ENCODE results near the gene DCX. TPM values are rescaled to one million over a fixed set of nuclear protein-coding genes. Genes with fewer than 3 reads are reported as not detected.

Gene DCX
- total and polyA plus RNA-seq, 9 of the 15 experiments (the other 6 are each of a cell fraction or from before 2014, with no cell fraction given): not detected

DNA sequence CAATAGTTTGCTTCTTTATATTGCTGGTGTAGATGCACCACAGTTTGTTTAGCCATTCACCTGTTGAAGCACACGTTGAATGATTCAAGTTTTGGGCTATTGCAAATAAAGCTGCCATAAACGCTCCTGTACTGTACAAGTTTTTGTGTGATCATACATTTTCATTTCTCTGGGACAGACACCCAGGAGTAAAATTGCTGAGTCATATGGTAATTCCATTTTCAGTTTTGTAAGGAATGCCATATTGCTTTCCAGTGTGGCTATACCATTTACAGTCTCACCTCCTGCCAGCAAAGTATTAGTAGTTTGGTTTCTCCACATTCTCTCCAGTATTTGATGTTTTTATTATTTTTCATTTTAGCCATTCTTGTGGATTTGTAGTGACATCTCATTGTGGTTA, 109.7 kb downstream of the DCX start:
- 0% methylated on average over 2 of the region's 2 CpGs for WGBS (ENCODE audit: insufficient coverage, low coverage, missing lambda C conversion rate)
- ATAC-seq (no peak), FAIRE-seq (no peak), DNase-seq (ENCODE audit: extremely low read depth in 1 of 4, low spot score in 3 of 4) (no peak)
- no peaks in the 10 kb centered on the region for H3K9me3 ChIP-seq (replicated peaks; ENCODE audit: control insufficient read depth, insufficient read depth, low read depth, low read length)
- H3K9ac ChIP-seq (ENCODE audit: insufficient read depth in 1 of 2, low read depth in 2 of 2, low read length in 2 of 2): no peak overlapping the region
- no peak overlapping the region for H3K27ac ChIP-seq (ENCODE audit: extremely low read depth, low read depth, low read length)
- intact Hi-C loops (cut with micrococcal nuclease): no loop called here
- no peak overlapping the region for H2AFZ ChIP-seq (ENCODE audit: low read depth, low read length)
- in situ Hi-C loops (cut with MboI): no loop called here
- no TSS peak for BruUV-seq (replicated peaks)
- H3K4me2 ChIP-seq (ENCODE audit: insufficient read depth, low read length): no peak overlapping the region
- no peaks in the 10 kb centered on the region for H3K27me3 ChIP-seq (ENCODE audit: control insufficient read depth in 2 of 2, insufficient read depth in 2 of 2, low read length in 2 of 2)
- no peaks in the 10 kb centered on the region for H3K4me1 ChIP-seq (replicated peaks in 1 of 2; ENCODE audit: control insufficient read depth in 2 of 2, insufficient read depth in 2 of 2, low read length in 2 of 2)
- ChIA-PET POLR2A (no interaction called here), CTCF (ENCODE audit: low intra/inter-chr PET ratio) (no interaction called here)
- H4K20me1 ChIP-seq (replicated peaks; ENCODE audit: control insufficient read depth, insufficient read depth, low read length): no peaks in the 10 kb centered on the region; the same call in 1 of the 2 replicates
- no peaks in the 10 kb centered on the region for H3K79me2 ChIP-seq (ENCODE audit: control insufficient read depth, insufficient read depth, low read length)
- no peaks in the 10 kb centered on the region for H3K9me1 ChIP-seq (ENCODE audit: control insufficient read depth, insufficient read depth, low read length)
- H3K4me3 ChIP-seq: no peak overlapping the region
- H3K36me3 ChIP-seq (ENCODE audit: control insufficient read depth, insufficient read depth, low read length): no peaks in the 10 kb centered on the region
- TF ChIP-seq C11orf30 (IDR thresholded peaks at IDR 0.05; ENCODE audit: low read depth): peak; percentile 82
- TF ChIP-seq NFE2L1 (tag; IDR thresholded peaks at IDR 0.05; ENCODE audit: borderline replicate concordance, low read depth): peak; percentile 65; the same call in 1 of the 2 replicates
- peak; percentile 89 for TF ChIP-seq ZNF316 (IDR thresholded peaks at IDR 0.05)
- TF ChIP-seq BACH1 (tag; IDR thresholded peaks at IDR 0.05): peak; percentile 32; the same call in 1 of the 2 replicates
- TF ChIP-seq RBM25 (IDR thresholded peaks at IDR 0.05; ENCODE audit: low read depth, low read length, severe bottlenecking): no peak
- no peak for TF ChIP-seq ATF1 (CRISPR knock-in tag; IDR thresholded peaks at IDR 0.05)
- no peak for TF ChIP-seq ATF1 (tag; IDR thresholded peaks at IDR 0.05)
- TF ChIP-seq JUN (IDR thresholded peaks at IDR 0.05; ENCODE audit: borderline replicate concordance, low read depth, low read length): no peak
- no peak for TF ChIP-seq JUN (CRISPR knock-in tag; IDR thresholded peaks at IDR 0.05; ENCODE audit: borderline replicate concordance)
- peak; percentile 70; the same call in 1 of the 2 replicates for TF ChIP-seq MAFF (IDR thresholded peaks at IDR 0.05; ENCODE audit: low read length)
- peak; percentile 57 for TF ChIP-seq NFE2 (IDR thresholded peaks at IDR 0.05; ENCODE audit: low read depth)
- peak; percentile 91 for TF ChIP-seq MAFG (tag; conservative IDR thresholded peaks at IDR 0.05)
- TF ChIP-seq DMBX1 (CRISPR knock-in tag; IDR thresholded peaks at IDR 0.05; ENCODE audit: borderline replicate concordance): no peak
- peak; percentile 63; the same call in 1 of the 2 replicates for TF ChIP-seq MAFK (IDR thresholded peaks at IDR 0.05; ENCODE audit: low read length)

Data from K562 (cell line).